NCI-H748 (cell line): ENCODE results near the gene RAPGEF4.

ENCODE experiments used
- DNase-seq: peaks from one replicate; lab custom pipeline; 2025; ENCODE audit not compliant: unreplicated experiment; lab: John Stamatoyannopoulos, UW

Gene RAPGEF4

GRCh38 chr2:172930871-172931255, 195.2 kb downstream of the RAPGEF4 start:
- DNase-seq: peak; percentile 57

- peak; percentile 79 for DNase-seq
These were observed 195.7 kb downstream of the RAPGEF4 start for GRCh38 chr2:172931256-172931894.

GRCh38 chr2:172931918-172932520, 196.4 kb downstream of the RAPGEF4 start:
- peak; percentile 63 for DNase-seq

- DNase-seq: no peak
These were observed 202.5 kb downstream of the RAPGEF4 start for GRCh38 chr2:172937884-172938712.

- DNase-seq: no peak
These were observed 203.2 kb downstream of the RAPGEF4 start for GRCh38 chr2:172938713-172939375.

- no peak for DNase-seq
These were observed 207.9 kb downstream of the RAPGEF4 start for GRCh38 chr2:172943539-172943938.

GRCh38 chr2:172944022-172944793, 208.6 kb downstream of the RAPGEF4 start:
- no peak for DNase-seq

- DNase-seq: no peak
These were observed 209.3 kb downstream of the RAPGEF4 start for GRCh38 chr2:172944794-172945509.

GRCh38 chr2:172945510-172945850, 209.8 kb downstream of the RAPGEF4 start:
- DNase-seq: no peak

- DNase-seq: no peak
These were observed 212.0 kb downstream of the RAPGEF4 start for GRCh38 chr2:172947461-172948153.

GRCh38 chr2:172949522-172949921, 213.9 kb downstream of the RAPGEF4 start:
- no peak for DNase-seq

GRCh38 chr2:172950565-172950964, 214.9 kb downstream of the RAPGEF4 start:
- no peak for DNase-seq

GRCh38 chr2:172951554-172951953, 215.9 kb downstream of the RAPGEF4 start:
- no peak for DNase-seq

- no peak for DNase-seq
These were observed 217.8 kb downstream of the RAPGEF4 start for GRCh38 chr2:172953411-172953810.

- DNase-seq: no peak
These were observed 218.6 kb downstream of the RAPGEF4 start for GRCh38 chr2:172953970-172954852.

GRCh38 chr2:172955587-172955986, 219.9 kb downstream of the RAPGEF4 start:
- no peak for DNase-seq

GRCh38 chr2:172957734-172958133, 222.1 kb downstream of the RAPGEF4 start:
- no peak for DNase-seq

- no peak for DNase-seq
These were observed 226.4 kb downstream of the RAPGEF4 start for GRCh38 chr2:172962082-172962481.

- no peak for DNase-seq
These were observed 227.2 kb downstream of the RAPGEF4 start for GRCh38 chr2:172962824-172963223.
